Stimulated activated CD8-positive, alpha-beta memory T cell treated with anti-CD3 and anti-CD28 coated beads, Interleukin-15, amount 100 ng/mL, for 1 hour (primary cell): Measurements from ENCODE around the gene ASGR2.
"Not testable (repeated sequence)": the region's sequence is repeated elsewhere in the genome, so short reads cannot be mapped to it uniquely, and the experiment has no call there.

Experiments used
- DNase-seq: peaks from one replicate; pipeline ENCODE4 v3.0.0-alpha.2; 2020; ENCODE audit warnings: low read depth

The ASGR2 gene

DNA sequence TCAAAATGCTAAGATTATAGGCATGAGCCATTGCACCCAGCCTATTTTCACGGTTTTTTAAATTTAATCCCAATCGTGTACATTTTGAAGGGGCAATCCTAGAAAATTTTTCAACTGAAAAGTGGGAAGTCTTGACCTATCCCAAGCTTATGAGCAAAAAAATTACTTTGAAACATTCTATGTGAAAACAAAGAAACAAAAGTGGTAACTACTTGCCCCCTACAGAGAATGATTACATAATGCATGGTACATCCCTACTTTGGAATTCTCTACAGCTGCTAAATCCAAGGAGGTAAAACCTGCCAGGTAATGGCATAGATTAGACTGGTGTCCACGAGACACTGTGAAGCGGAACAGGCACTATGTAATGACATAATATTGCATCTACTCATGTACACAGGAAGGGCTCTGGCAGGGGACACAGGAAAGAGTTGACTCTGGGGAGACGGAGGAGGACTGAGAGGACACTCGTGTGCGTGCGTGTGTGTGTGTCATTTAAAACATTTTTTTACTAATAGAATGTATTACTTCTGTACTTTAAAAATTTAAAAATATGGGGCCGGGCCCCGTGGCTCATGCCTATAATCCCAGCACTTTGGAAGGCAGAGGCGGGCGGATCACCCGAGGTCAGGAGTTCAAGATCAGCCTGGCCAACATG, 15.7 kb downstream of the ASGR2 start:
- no peak for DNase-seq

DNA sequence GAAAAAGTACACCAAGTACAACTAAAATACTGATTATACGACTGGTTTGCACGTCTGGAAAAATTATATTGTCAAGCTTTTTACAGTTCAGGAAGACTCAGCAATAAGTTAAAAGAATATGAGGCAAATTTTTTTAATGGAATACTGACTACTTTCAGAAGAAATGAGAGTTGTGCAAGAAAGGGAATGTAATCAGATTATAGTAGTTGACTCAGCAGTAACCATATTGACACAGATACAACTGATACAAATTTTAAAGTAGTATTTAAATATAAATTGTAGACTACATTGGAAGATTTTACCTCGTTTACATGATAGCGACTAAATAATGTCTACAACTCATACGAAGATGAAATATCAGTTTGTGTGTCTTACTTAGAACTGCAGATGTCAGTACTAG, 16.7 kb downstream of the ASGR2 start:
- no peak for DNase-seq

- no peak for DNase-seq
These were observed 19.0 kb downstream of the ASGR2 start for GRCh38 chr17:7095625-7096024.

DNA sequence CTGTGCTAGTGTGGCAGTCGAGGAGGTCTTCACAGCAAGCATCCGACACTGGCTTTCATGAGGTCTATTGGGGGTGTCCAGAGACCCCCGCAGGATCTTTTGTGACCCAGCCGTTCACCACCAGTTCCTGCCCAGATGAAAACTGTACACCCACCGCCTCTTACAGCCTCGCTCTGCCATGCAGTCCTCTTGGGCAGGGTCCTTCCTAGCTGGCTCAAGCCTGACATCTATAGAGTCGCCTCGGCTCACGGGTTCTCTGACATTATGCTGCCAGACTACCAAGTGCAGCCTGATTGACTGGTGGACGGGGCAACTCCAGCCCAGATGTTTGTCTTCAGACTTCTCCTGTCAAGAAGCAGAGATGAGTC, 20.0 kb downstream of the ASGR2 start:
- no peak for DNase-seq

GRCh38 chr17:7091311-7092005, 23.2 kb downstream of the ASGR2 start:
- DNase-seq = not testable (repeated sequence)

DNA sequence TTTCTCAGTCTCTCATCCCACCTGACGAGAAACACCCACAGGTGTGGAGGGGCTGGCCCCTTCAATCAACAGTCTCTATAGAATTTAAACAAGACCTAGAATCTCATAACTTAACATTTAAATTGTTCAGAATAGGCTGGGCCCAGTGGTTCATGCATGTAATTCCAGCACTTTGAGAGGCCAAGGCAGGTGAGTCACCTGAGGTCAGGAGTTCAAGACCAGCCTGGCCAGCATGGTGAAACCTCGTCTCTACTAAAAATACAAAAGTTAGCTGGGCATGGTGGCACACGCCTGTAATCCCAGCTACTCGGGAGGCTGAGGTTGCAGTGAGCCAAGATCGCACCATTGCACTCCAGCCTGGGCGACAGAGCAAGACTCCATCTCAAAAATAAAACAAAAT, 25.1 kb downstream of the ASGR2 start:
- not testable (repeated sequence) for DNase-seq

DNA sequence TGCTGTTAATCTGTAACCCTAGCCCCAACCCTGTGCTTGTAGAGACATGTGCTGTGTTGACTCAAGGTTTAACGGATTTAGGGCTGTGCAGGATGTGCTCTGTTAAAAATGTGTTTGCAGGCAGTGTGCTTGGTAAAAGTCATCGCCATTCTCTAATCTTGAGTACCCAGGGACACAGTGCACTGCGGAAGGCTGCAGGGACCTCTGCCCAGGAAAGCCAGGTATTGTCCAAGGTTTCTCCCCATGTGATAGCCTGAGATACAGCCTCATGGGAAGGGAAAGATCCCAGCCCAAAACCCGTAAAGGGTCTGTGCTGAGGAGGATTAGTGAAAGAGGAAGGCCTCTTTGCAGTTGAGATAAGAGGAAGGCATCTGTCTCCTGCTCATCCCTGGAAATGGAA, 26.2 kb downstream of the ASGR2 start:
- not testable (repeated sequence) for DNase-seq

GRCh38 chr17:7084088-7084487, 30.5 kb downstream of the ASGR2 start:
- no peak for DNase-seq

- DNase-seq = no peak
These were observed 31.0 kb downstream of the ASGR2 start for GRCh38 chr17:7083592-7083991.

GRCh38 chr17:7081341-7082062, 33.1 kb downstream of the ASGR2 start:
- no peak for DNase-seq

DNA sequence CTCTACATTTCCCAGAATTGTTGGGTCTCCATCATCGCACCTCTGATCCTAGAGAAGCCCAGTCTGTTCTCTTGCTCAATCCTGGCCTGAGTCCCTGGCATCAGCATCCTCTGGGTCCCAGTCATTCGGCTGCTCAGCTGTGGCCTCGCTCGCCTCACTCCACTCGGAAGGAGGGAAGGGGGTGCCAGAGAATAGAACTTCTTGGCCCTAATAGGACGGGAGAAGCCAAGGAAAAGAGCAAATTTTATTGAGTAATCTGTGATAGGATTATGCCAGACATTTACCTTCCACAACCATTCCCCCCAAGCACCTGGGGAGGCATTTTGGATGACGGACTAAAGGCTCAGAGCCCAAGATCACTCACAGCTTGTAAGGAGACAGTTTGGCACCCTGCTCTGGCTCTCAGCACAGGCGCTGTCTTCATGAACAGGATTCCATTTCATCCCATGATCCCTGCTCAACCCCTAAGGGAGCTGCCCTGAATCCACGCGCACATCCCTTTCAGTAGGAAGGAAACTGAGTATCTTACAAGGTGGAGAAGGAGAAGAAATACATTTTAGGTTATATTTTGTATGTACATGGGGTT, 34.1 kb downstream of the ASGR2 start:
- no peak for DNase-seq

DNA sequence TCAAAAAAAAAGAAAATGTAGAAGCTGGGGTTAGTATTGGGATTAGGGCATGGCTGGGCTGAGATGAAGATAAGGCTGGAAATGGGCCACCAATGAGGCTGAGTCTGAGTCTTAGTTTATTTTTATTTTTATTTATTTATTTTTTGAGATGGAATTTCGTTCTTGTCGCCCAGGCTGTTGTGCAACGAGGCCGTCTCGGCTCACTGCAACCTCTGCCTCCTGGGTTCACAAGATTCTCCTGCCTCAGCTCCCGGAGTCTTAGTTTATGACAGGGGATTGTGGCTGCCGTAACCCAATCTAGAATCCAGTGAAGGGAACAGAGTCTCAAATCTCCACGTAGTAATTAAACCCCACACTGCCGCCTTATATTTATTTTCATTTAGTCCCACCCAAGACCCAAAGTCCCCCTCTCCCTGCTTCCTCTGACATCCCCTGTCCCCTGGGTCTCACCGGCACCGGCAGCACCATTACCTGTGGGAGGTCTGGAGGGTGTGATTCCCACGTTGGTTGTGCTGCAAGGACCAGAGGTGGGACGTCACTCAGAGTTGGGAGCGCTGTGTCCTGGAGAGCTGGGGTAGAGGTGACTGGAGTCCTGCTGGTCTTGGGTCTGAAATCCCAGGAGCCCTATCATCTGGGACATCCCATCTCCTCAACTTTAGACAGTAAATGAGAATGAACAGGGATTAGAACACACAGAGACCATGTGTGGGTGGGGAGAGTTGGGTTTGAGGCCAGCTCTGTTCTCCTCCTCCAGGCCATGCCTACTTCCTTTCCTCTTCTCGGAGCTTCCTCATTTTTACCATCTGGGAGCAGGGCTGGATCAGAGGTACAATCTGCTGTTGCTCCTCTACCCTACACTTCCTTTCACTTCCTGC, 34.8 kb downstream of the ASGR2 start, which contains the start of gene CLEC10A:
Gene CLEC10A (minus strand): TSS at position 671 of the 875 bp plus-strand sequence. CDS start 1,439 bp downstream, outside the sequence.
- DNase-seq = no peak

- DNase-seq = no peak
These were observed 35.9 kb downstream of the ASGR2 start for GRCh38 chr17:7078711-7079110.

DNA sequence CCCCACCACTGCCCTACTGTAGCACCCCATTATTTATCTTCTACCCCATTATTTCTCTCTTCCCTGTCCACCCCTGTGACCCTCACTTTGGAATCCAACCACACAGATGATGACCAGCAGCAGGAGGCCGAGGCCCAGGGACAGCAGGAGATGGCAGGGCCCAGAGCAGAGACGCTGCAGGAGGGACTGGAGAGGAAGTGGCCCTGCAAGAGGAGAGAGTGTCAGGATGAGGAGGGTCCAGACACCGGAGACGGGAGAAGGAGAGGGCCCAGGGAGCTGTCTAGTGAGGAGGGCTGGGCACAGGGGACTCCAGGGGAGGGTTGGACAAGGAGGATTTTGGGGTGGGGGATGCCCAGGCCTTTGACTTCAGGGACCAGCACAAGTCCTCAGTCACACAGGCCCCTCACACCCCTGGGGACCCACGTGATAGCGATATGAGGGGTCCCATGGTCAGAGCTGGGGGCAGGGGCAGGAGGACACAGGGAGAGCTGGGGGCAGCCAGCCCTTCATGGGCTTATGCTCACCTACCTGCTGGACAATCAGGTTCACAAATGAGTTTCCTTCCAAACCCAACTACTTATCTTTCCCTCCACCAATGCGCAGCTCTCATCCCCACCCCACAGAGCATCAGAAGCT, 36.6 kb downstream of the ASGR2 start:
- no peak for DNase-seq

DNA sequence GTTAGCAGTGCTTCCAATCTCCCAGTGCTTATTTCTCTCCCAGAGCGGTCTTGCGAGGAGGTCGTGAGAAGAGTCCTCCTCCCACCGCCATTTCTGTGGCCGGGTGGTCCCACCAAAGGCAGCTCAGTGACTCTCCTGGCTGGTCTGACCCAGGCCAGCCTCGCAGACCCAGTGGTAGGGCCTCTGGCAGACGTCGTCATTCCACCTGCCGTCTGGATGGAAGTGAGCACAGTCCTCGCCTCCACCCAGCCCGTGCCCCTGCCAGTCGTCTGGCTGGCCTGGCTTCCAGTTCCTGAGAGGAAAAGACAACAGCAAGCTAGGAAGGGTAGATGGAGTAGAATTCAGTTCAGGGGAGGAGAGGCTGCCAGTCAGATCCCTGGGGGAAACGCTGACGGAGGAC, 39.7 kb downstream of the ASGR2 start:
- DNase-seq = no peak

DNA sequence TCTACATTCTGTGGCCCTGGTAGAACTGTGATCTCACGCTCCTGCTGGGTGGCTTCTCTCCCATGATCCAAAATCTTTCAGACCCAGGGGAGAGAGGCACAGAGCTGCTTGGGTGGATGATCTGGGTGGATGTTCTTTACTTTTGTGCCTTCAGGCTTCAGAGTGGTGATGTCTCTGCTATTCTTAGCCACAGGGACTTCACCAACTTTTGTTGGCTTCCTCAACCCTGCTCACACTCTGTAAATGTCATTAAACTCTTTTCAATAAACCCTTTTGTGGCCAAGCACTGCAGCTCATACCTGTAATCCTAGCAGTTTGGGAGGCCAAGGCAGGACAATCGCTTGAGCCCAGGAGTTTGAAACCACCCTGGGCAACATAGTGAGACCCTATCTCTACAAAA, 42.2 kb downstream of the ASGR2 start:
- DNase-seq = no peak

DNA sequence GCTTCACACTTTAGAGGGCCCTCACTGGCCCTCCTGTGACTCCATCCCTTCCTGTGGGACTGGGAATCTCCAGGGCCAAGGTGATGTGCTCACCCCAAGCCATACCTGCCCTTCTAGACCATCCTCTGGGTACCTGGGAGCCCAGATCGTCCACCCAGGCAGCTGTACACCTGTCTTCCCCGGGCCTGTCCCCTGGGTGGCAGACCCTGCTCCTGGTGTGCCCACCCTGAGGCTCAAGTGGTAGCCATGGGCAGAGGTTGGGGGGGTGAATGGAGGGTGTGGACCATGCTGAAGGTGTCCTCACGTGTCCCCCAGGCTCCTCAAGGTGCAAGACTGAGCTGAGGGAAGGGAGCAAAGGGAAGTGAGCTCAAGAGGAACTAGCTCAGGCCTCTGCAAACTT, 43.9 kb downstream of the ASGR2 start:
- DNase-seq = no peak

- no peak for DNase-seq
These were observed 46.4 kb downstream of the ASGR2 start for GRCh38 chr17:7068268-7068667.

DNA sequence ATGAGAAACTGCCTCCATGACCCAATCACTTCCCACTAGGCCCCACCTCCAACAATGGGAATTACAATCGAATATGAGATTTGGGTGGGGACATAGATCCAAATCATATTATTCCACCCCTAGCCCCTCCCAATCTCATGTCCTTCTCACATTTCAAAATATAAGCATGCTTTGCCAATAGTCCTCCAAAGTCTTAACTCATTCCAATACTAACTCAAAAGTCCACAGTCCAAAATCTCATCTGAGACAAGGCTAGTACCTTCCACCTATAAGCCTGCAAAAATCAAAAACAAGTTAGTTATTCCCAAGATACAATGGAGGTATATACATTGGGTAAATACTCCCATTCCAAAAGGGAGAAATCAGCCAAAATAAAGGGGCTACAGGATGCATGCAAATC, 47.4 kb downstream of the ASGR2 start:
- no peak for DNase-seq

DNA sequence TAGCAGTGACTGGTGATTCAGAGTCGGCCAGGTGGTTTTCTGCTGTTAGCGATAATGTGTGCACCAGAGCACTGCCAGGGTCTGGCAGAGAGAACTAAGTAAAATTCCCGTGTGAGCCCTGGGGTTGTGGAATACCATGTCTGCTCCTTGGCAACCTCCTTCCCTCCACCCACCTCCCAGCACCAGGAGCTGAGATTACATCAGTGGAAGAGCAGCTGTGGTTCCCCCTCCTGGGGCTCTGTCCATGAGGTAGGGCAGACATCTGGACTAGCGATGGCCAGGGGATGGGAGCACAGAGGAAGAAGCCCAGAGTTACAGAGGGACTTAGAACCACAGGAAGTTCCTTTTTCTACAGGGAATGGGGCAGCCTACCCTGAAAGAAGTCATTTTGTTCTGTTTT, 50.4 kb downstream of the ASGR2 start:
- DNase-seq = no peak

- no peak for DNase-seq
These were observed 51.0 kb downstream of the ASGR2 start for GRCh38 chr17:7063518-7064094.
